GM23338 (cell line): ENCODE data around the gene ERCC5.

ENCODE experiments used
- EZH2 ChIP-seq: fragments of 200-600 bp; sonication (generic); IDR thresholded peaks from one replicate; pipeline ENCODE4 v1.8.0; 2017; ENCODE audit warnings: antibody characterized with exemption, mild to moderate bottlenecking, low read depth; ENCODE audit not compliant: unreplicated experiment
- EZH2phosphoT487 ChIP-seq: fragments of 200-600 bp; sonication (generic); IDR thresholded peaks from one replicate; pipeline ENCODE4 v1.8.1; 2018; ENCODE audit warnings: antibody characterized with exemption; ENCODE audit not compliant: unreplicated experiment
- JUNB ChIP-seq: IDR thresholded peaks from one replicate; pipeline ENCODE4 v1.6.1; 2016; ENCODE audit warnings: antibody characterized with exemption; ENCODE audit not compliant: unreplicated experiment
- POLR2AphosphoS5 ChIP-seq: IDR thresholded peaks from 2 replicates; pipeline ENCODE4 v1.6.1; 2016; ENCODE audit warnings: antibody characterized with exemption, low read depth
- TF ChIP-seq, protein P1 (sequence below), 2 experiments: fragments of 200-600 bp in 1 of 2; sonication (generic) in 1 of 2; conservative IDR thresholded peaks; 2 replicates each; pipeline versions ENCODE4 v1.5.1 to v1.6.1; 2016 to 2017; ENCODE audit warnings: antibody characterized with exemption in 2 of 2, low read depth in 2 of 2, mild to moderate bottlenecking in 2 of 2, moderate library complexity in 1 of 2
- TF ChIP-seq, protein P2 (sequence below): IDR thresholded peaks from one replicate; pipeline ENCODE4 v1.6.1; 2018; ENCODE audit warnings: antibody characterized with exemption; ENCODE audit not compliant: unreplicated experiment
- TF ChIP-seq, protein P3 (sequence below): fragments of 250-450 bp; sonication (Bioruptor Pico); IDR thresholded peaks from 2 replicates; pipeline ENCODE4 v1.5.0; 2020; ENCODE audit warnings: mild to moderate bottlenecking, moderate library complexity

GRCh38 chr13:102914339-102914930, 68.6 kb downstream of the ERCC5 start:
- TF ChIP-seq, protein P1, sequence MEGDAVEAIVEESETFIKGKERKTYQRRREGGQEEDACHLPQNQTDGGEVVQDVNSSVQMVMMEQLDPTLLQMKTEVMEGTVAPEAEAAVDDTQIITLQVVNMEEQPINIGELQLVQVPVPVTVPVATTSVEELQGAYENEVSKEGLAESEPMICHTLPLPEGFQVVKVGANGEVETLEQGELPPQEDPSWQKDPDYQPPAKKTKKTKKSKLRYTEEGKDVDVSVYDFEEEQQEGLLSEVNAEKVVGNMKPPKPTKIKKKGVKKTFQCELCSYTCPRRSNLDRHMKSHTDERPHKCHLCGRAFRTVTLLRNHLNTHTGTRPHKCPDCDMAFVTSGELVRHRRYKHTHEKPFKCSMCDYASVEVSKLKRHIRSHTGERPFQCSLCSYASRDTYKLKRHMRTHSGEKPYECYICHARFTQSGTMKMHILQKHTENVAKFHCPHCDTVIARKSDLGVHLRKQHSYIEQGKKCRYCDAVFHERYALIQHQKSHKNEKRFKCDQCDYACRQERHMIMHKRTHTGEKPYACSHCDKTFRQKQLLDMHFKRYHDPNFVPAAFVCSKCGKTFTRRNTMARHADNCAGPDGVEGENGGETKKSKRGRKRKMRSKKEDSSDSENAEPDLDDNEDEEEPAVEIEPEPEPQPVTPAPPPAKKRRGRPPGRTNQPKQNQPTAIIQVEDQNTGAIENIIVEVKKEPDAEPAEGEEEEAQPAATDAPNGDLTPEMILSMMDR (conservative IDR thresholded peaks at IDR 0.05; ENCODE audit: low read depth in 2 of 2) = no peak
- TF ChIP-seq EZH2 = no peak
- TF ChIP-seq, protein P2, sequence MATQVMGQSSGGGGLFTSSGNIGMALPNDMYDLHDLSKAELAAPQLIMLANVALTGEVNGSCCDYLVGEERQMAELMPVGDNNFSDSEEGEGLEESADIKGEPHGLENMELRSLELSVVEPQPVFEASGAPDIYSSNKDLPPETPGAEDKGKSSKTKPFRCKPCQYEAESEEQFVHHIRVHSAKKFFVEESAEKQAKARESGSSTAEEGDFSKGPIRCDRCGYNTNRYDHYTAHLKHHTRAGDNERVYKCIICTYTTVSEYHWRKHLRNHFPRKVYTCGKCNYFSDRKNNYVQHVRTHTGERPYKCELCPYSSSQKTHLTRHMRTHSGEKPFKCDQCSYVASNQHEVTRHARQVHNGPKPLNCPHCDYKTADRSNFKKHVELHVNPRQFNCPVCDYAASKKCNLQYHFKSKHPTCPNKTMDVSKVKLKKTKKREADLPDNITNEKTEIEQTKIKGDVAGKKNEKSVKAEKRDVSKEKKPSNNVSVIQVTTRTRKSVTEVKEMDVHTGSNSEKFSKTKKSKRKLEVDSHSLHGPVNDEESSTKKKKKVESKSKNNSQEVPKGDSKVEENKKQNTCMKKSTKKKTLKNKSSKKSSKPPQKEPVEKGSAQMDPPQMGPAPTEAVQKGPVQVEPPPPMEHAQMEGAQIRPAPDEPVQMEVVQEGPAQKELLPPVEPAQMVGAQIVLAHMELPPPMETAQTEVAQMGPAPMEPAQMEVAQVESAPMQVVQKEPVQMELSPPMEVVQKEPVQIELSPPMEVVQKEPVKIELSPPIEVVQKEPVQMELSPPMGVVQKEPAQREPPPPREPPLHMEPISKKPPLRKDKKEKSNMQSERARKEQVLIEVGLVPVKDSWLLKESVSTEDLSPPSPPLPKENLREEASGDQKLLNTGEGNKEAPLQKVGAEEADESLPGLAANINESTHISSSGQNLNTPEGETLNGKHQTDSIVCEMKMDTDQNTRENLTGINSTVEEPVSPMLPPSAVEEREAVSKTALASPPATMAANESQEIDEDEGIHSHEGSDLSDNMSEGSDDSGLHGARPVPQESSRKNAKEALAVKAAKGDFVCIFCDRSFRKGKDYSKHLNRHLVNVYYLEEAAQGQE = no peak
- TF ChIP-seq EZH2phosphoT487 = no peak
- no peak for TF ChIP-seq JUNB
- no peak for TF ChIP-seq POLR2AphosphoS5
- TF ChIP-seq, protein P3, sequence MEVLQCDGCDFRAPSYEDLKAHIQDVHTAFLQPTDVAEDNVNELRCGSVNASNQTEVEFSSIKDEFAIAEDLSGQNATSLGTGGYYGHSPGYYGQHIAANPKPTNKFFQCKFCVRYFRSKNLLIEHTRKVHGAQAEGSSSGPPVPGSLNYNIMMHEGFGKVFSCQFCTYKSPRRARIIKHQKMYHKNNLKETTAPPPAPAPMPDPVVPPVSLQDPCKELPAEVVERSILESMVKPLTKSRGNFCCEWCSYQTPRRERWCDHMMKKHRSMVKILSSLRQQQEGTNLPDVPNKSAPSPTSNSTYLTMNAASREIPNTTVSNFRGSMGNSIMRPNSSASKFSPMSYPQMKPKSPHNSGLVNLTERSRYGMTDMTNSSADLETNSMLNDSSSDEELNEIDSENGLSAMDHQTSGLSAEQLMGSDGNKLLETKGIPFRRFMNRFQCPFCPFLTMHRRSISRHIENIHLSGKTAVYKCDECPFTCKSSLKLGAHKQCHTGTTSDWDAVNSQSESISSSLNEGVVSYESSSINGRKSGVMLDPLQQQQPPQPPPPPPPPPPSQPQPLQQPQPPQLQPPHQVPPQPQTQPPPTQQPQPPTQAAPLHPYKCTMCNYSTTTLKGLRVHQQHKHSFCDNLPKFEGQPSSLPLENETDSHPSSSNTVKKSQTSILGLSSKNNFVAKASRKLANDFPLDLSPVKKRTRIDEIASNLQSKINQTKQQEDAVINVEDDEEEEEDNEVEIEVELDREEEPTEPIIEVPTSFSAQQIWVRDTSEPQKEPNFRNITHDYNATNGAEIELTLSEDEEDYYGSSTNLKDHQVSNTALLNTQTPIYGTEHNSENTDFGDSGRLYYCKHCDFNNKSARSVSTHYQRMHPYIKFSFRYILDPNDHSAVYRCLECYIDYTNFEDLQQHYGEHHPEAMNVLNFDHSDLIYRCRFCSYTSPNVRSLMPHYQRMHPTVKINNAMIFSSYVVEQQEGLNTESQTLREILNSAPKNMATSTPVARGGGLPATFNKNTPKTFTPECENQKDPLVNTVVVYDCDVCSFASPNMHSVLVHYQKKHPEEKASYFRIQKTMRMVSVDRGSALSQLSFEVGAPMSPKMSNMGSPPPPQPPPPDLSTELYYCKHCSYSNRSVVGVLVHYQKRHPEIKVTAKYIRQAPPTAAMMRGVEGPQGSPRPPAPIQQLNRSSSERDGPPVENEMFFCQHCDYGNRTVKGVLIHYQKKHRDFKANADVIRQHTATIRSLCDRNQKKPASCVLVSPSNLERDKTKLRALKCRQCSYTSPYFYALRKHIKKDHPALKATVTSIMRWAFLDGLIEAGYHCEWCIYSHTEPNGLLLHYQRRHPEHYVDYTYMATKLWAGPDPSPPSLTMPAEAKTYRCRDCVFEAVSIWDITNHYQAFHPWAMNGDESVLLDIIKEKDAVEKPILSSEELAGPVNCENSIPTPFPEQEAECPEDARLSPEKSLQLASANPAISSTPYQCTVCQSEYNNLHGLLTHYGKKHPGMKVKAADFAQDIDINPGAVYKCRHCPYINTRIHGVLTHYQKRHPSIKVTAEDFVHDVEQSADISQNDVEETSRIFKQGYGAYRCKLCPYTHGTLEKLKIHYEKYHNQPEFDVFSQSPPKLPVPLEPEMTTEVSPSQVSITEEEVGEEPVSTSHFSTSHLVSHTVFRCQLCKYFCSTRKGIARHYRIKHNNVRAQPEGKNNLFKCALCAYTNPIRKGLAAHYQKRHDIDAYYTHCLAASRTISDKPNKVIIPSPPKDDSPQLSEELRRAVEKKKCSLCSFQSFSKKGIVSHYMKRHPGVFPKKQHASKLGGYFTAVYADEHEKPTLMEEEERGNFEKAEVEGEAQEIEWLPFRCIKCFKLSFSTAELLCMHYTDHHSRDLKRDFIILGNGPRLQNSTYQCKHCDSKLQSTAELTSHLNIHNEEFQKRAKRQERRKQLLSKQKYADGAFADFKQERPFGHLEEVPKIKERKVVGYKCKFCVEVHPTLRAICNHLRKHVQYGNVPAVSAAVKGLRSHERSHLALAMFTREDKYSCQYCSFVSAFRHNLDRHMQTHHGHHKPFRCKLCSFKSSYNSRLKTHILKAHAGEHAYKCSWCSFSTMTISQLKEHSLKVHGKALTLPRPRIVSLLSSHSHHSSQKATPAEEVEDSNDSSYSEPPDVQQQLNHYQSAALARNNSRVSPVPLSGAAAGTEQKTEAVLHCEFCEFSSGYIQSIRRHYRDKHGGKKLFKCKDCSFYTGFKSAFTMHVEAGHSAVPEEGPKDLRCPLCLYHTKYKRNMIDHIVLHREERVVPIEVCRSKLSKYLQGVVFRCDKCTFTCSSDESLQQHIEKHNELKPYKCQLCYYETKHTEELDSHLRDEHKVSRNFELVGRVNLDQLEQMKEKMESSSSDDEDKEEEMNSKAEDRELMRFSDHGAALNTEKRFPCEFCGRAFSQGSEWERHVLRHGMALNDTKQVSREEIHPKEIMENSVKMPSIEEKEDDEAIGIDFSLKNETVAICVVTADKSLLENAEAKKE = no peak
